NCI-H1105 treated with DMSO at 0.1 percent for 48 hours (cell line): Measurements from ENCODE around the gene SDK1.

ENCODE experiments used
- DNase-seq: peaks from one replicate; lab custom pipeline; 2025; lab: John Stamatoyannopoulos, UW

The SDK1 gene

DNA sequence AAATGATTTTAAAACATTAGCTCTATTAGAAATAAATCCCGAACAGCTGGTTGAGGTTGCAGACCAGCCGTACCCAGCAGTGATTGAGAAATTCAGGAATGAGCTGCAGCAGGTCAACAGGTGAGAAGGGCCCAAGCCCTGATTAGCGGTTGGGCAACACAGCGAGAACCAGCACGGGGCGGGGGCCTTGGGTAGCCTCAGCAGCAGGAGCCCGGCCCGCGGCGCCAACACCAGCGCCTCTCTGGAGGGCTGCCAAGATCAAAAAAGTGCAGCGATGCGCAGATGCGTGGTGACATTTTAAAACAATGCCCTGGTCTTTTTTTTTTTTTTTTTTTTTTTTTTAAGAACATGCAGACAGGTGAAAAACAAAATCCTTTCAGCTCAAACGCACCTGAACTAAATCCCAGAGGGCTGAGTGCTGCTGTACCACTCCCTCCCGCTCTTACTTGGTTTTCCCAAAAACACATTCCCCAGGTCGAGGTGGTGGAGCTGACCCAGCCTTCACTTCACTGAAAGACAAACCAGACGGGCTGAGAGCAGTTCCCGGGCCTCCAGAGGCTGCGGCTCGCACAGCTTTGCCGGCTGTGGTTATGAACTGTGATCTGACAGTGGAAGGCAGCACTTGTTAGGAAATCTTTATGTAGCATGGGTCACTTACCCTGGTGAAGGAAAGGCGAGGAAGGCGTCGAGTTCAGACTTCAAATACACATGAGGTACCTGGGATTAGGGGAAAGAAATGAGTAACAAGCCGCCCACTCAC lies 579.4 kb downstream of the SDK1 start:
- peak; percentile 85 for DNase-seq

DNA sequence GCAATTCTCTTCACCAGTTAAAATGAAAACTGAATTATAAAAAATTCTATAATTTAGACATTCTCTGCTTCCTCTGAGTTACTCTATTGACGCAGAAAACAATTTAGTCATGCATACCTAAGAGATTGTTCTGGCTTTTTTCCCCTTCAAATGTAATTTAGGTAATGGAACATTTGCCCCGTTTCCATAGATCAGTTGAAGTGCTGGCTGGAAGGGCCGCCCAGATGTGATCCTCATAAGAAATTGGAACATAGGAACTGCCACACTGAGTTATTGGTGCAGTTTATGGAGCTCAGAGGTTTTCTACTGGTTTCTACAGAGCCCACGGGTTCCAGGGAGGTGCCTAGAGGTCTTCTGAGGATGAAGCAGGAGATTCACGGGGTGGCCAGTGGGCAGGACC lies 581.7 kb downstream of the SDK1 start:
- DNase-seq = no peak

DNA sequence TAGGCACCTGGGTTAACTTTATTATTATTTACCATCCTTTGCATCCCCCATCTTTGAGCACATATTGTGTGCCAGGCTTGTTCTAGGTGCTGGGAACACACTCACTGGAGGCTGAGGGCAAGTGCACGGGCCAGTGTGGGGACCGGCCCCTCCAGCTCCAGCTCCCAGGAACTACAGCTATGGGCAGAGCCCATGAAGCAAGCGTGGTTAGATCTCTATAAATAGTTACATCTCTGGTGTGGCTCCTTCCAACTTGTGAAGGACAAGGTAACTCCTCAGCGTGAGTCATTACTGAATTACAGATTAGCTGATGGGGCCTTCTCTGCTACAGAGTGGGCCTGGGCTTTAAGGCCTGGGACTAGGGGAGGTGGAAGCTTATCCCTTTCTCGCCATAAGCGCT lies 583.5 kb downstream of the SDK1 start:
- DNase-seq = no peak

GRCh38 chr7:3887096-3887690 lies 586.1 kb downstream of the SDK1 start:
- no peak for DNase-seq

- DNase-seq = no peak
Observed at GRCh38 chr7:3888096-3888495, 587.0 kb downstream of the SDK1 start.

DNA sequence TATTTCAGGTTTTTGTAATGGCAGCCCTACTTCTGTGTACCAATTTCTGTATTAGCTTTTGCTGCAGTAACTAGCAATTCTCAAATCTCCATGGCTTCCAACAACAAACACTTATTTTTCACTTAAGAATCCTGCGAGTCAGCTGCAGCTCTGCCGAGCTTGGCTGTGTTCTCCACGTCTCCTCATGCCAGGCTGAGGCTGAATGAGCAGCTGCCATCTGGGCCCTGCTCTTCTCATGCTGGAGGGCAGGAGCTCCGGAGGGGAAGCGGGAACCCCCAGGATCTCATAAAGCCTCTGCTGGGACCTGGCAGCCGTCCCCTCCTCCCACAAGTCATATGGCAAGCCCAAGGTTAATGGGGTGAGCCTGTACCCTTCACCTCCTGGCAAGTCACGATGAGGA lies 591.1 kb downstream of the SDK1 start:
- DNase-seq = no peak

GRCh38 chr7:3892686-3893085 lies 591.6 kb downstream of the SDK1 start:
- DNase-seq = no peak

DNA sequence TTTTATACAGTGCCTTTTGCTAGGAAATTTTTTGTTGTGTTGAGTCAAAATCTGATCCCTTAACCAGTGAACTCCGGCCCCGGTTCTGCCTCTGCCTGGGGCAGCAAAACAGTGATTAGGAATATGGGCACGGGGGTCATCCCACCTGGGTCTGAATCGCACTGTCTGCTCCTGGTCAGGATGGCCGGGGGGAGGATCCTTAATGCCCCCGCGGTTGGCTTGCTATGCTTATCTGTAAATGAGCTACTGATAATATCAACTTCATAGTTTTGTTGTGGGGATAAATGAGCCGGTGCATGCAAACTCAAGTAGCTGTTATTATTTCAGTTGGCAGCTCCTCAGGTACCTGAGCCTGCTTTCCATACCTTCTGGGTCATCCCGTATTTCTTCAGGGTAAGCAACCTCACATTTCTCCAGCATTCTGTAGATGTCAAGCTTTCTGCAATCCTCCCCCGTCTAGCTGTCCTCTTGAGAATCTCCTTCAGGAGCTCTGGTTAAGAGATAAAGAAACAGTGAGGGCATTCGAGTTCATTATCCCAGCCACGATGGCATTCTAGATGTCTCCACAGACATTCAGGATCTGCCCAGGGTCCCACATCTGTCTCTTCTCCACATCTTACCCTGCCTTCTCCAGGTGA lies 592.2 kb downstream of the SDK1 start:
- DNase-seq = no peak

DNA sequence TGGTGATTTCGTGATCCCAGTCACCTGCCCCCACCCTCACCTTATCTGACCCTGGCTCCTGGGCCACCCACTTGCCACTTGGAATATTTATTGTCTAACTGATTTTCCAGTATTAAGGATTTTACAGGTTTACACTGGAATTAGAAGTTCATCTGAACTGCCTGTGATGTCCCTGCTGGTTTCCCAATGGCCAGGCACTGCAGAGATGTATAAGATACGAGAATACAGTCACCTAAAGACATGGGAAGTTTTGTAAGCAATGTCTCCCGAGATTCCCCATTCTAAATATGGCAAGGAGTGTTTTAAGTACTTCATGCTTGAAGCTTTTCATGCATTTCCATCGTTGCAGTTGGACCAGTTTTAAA lies 592.7 kb downstream of the SDK1 start:
- no peak for DNase-seq

DNA sequence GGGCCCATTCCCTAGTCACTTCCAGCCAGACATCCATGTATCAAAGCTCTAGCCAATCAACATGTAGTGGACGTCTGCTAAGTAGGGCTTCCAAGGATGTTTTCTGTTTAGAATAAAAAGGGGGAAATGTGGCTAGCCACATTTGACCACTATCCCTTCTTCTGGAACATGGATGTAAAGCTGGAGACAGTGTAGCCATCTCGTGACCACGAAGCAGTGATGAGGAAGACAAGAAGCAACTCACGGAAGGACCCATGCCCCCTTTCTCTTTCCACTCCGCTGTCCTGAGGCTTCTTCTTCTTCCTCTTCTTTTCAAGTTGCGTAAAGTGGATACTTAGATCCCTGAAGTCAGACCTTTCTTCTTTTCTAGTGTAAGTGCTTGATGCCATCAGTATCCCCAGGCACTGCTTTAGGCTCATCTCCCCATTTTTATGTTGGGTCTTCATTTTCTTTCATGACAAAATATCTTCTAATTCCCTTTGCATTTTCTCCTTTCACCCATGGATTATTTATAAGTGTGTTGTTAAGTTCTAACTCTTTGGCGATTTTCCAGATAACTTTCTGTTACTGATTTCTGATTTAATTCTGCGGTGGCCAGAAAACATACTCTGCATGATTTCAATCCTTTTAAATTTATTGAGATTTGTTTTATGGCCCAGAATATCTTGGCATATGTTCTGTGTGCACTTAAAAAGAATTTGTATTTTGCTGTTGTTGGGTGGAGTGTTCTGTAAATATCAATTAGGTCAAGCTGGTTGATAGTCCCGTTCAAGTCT lies 594.5 kb downstream of the SDK1 start:
- DNase-seq = no peak

DNA sequence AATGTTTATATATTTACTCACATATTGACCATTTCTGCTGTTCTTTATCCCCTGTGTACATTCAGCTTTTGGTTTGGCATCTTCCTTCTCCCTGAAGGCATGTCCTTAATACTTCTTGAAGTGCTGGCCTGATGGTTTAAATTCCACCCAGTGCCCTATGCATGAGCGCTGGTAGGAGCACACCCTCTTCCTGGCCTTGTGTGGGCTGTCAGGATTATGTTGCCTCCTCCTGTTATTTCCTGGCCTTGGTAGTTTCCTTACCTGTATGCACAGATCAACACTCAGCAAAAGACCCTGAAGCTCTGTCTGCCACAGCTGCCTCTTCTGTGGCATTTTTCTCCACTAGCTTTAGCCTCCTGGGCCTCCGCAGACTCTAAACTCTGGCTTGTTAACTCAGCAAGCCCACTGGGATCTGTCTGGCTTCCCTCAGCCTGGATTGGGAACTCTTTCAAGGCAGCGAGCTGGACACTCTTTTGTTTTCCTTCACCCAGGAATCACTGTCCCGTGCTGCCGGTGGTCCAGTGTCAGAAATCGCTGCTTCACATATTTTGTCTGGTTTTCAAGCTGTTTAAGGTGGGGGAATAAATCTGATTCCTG lies 595.2 kb downstream of the SDK1 start:
- no peak for DNase-seq

- DNase-seq = peak; percentile 24
Observed at GRCh38 chr7:3897430-3898372, 596.6 kb downstream of the SDK1 start.

DNA sequence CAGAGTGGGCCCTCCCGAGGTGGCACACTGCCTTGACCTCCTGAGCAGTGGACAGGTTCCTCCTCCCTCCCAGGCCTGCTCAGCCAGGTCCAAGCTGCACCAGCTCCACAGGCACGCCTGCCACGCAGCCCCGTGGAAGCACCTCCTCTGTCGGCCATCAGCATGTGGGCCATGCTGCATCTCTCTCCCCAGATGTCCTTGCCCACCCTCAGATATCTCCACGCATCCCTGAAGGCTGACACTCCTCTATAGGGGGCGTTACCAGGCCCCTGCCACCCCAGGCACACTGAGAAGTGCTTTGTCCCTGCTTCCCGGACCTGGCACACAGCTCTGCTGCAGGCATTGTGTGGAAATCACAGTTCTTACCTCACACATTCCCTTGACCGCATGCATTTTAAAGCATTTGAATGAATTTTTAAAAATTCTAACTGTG lies 598.5 kb downstream of the SDK1 start:
- DNase-seq = no peak

DNA sequence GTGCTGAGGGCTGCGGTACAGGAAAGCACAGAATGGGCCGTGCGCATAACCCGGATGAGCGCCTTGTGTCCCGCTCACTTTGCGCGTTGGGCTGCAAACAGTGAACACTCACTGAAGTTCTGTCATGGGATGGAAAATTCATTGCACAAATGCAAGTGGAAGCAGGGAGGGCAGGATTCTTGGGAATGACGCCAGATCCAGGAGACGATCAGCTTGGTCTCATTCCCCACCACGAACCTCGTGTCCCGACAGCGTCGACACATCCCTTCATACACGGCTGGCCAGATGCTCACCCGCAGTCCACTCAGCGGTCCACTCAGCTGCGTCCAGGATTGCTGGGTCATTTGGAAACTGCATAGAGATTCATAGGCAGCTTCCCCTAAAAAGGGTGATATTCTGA lies 607.1 kb downstream of the SDK1 start:
- no peak for DNase-seq

GRCh38 chr7:3909128-3909527 lies 608.1 kb downstream of the SDK1 start:
- DNase-seq = no peak

DNA sequence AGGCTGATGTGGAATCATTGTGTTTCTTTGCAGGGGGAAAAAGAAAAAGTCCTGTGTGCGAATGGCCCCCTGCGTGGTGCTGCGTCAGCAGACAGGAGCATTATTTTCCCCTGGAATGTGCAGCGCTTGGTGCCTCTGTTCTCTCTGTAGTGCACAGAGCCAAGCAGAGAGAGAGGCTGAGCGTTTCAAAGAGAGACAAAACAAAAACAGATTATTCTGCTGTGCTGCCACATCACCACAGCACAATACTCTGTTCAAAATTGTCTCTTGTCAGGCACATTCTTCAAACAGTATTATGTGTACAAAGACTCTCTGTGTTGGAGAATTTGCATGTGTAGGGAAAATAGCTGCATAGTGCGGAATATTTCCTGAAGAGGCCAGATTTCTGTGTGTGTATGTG lies 609.0 kb downstream of the SDK1 start:
- no peak for DNase-seq

- DNase-seq = no peak
Observed at GRCh38 chr7:3911685-3912084, 610.6 kb downstream of the SDK1 start.

DNA sequence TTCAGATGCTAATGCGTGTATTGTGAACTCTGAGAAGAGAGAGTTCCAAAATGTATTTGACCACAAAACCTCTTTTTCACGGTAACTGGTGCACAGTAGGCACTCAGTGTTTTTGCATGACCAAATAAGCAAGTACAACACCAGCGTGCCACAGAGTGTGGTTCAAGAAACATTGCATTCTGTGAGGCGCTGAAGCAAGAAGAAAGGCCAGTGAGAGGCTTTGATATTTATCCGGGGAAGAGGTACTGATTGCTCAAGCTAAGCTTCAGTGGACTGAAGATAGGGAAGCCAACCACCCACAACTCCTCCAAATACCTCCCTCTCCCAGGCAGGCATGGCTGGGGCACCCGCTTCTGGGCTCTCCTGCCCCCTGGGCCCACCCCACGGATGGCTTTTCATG lies 611.2 kb downstream of the SDK1 start:
- no peak for DNase-seq

DNA sequence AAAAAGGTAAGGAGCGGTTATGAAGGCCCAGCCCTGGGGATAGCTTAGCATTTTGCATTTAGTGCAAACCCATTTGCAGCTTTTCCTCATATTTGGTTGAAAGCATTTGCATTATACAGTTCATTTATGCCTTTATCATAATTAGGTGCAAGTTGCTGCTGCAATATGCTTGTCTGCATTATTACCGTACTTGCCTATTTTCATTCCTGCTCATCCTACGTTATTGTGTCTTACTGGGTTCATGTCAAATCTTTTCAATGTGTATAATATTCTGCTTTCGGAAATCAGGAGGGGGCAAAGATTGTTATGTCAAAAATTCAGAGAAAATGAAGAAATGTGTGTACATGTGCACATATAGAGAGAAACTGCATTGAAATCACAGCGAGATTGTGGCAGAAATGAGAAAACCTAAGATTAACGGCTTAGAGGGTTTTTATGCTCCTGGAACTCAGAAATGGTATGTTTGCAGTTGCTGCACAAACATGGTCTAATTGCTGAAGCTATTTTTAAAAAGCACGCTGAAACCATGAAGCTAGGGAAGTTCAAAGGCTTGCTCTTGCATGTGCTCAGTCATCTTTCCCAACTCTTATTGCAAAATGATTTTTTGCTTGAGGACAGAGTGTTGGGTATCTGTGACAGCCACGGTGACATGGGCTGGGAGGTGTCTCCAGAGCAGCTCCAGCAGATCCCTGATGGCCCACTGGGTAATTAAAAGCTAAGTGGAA lies 613.2 kb downstream of the SDK1 start:
- DNase-seq = no peak

DNA sequence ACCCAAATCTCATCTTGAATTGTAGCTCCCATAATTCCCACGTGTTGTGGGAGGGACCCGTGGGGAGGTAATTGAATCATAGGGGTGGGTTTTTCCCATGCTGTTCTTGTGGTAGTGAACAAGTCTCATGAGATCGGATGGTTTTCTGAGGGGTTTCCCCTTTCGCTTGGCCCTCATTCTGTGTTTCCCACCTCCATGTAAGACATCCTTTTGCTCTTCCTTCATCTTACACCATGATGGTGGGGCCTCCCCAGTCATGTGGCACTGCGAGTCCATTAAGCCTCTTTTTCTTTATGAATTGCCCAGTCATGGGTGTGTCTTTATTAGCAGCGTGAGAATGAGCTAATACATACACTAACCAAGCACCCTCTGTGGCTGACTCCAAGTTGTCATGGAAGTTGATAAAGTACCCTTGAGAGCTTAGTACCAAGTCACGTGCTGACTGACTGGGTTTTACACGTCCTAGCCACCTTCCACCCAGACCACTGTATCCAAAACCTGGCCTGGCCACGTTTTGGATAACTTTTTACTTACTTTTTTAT lies 614.4 kb downstream of the SDK1 start:
- DNase-seq = no peak
